H1 (cell line): ENCODE results near the gene WDR53. TPM values are rescaled to one million over a fixed set of nuclear protein-coding genes. Genes with fewer than 3 reads are reported as not detected.

Experiments
- CREB1 ChIP-seq: IDR thresholded peaks from 2 replicates; pipeline ENCODE4 v1.6.1; 2012; ENCODE audit warnings: inconsistent platforms
- FOSL1 ChIP-seq: IDR thresholded peaks from 2 replicates; pipeline ENCODE4 v1.6.1; 2011; ENCODE audit warnings: mild to moderate bottlenecking, low read depth, low read length, moderate library complexity; ENCODE audit not compliant: insufficient read depth
- NANOG ChIP-seq: IDR thresholded peaks from 2 replicates; pipeline ENCODE4 v1.6.1; 2011; ENCODE audit warnings: low read length, low read depth, mild to moderate bottlenecking, inconsistent platforms; ENCODE audit not compliant: insufficient read depth, poor library complexity, severe bottlenecking
- RFX5 ChIP-seq: IDR thresholded peaks from 2 replicates; pipeline ENCODE4 v1.6.1; 2011; ENCODE audit warnings: low read depth, low read length, improper control_type of control experiment, borderline replicate concordance
- SIN3A ChIP-seq, 2 experiments: IDR thresholded peaks in 1 of 2; conservative IDR thresholded peaks in 1 of 2; 2 replicates each; pipeline ENCODE4 v1.6.1; 2011 to 2012; ENCODE audit warnings: low read length in 2 of 2, improper control_type of control experiment in 1 of 2, low read depth in 1 of 2, mild to moderate bottlenecking in 1 of 2
- SIRT6 ChIP-seq: IDR thresholded peaks from one replicate; pipeline ENCODE4 v1.7.1; 2012; ENCODE audit warnings: low read length, inconsistent platforms
- polyA plus RNA-seq, 7 experiments: library from polyadenylated mRNA; depleted of rRNA in 3 of 7; stranded (reverse) in 5 of 7; unstranded in 2 of 7; fragments of >200 nt in 5 of 7; fragments of 200-250 nt in 2 of 7; gene quantifications; 1 replicate in 5 of 7; 2 replicates in 1 of 7; 4 replicates in 1 of 7; pipeline versions ENCODE4 v1.2.1 to v1.2.3, GENCODE V29; 2011 to 2013; ENCODE audit warnings: missing spikeins in 2 of 7, mixed read lengths in 2 of 7
- total RNA-seq: library from RNA; stranded (reverse); fragmentation: NEBNext Ultra II Directional; extraction: Animal tissue kit (Norgen Biotek cat#: 25700); gene quantifications from 2 replicates; pipeline ENCODE4 v1.2.1, GENCODE V29; 2021
- TF ChIP-seq, protein P1 (sequence below): fragments of 300-600 bp; sonication (generic); IDR thresholded peaks from 2 replicates; pipeline ENCODE4 v1.7.1; 2012; ENCODE audit warnings: low read length, moderate library complexity, mild to moderate bottlenecking, inconsistent platforms; ENCODE audit not compliant: insufficient replicate concordance
- TF ChIP-seq, protein P2 (sequence below): IDR thresholded peaks from 2 replicates; pipeline ENCODE4 v1.6.1; 2011; ENCODE audit warnings: low read length, improper control_type of control experiment
- TF ChIP-seq, protein P3 (sequence below): IDR thresholded peaks from 2 replicates; pipeline ENCODE4 v1.6.1; 2012; ENCODE audit warnings: inconsistent platforms

WDR53 gene
- total and polyA plus RNA-seq, 2 of the 8 experiments (the other 6 are each of a cell fraction or from before 2014, with no cell fraction given): 7.4 to 18.8 TPM

DNA sequence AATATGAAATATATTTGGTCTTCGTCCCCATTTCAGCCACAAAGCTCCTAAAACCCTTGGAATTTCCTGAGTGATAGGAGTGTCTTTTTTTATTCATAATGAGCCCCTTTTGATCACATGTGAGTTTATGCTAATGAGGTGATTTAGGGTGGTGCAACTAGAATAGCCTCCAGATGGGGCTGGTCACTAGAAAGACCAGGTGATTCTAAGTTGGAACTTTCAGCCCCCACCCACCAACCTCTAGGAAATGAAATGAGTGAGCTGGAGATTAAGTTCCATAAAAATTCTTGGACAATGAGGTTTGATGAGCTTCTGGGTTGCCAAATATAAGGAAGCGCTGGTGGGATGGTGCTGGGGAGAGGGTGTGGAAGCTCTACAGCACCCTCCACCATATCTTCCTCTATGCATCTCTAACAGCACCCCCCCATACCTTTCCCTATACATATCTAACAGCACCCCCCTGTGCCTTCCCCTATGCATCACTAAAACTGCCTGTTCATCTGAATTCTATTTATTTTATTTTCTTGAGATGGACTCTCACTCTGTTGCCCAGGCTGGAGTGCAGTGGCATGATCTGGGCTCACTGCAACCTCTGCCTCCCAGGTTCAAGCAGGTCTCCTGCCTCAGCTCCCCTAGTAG lies 51.1 kb downstream of the WDR53 start (continued):
- TF ChIP-seq, protein P1, sequence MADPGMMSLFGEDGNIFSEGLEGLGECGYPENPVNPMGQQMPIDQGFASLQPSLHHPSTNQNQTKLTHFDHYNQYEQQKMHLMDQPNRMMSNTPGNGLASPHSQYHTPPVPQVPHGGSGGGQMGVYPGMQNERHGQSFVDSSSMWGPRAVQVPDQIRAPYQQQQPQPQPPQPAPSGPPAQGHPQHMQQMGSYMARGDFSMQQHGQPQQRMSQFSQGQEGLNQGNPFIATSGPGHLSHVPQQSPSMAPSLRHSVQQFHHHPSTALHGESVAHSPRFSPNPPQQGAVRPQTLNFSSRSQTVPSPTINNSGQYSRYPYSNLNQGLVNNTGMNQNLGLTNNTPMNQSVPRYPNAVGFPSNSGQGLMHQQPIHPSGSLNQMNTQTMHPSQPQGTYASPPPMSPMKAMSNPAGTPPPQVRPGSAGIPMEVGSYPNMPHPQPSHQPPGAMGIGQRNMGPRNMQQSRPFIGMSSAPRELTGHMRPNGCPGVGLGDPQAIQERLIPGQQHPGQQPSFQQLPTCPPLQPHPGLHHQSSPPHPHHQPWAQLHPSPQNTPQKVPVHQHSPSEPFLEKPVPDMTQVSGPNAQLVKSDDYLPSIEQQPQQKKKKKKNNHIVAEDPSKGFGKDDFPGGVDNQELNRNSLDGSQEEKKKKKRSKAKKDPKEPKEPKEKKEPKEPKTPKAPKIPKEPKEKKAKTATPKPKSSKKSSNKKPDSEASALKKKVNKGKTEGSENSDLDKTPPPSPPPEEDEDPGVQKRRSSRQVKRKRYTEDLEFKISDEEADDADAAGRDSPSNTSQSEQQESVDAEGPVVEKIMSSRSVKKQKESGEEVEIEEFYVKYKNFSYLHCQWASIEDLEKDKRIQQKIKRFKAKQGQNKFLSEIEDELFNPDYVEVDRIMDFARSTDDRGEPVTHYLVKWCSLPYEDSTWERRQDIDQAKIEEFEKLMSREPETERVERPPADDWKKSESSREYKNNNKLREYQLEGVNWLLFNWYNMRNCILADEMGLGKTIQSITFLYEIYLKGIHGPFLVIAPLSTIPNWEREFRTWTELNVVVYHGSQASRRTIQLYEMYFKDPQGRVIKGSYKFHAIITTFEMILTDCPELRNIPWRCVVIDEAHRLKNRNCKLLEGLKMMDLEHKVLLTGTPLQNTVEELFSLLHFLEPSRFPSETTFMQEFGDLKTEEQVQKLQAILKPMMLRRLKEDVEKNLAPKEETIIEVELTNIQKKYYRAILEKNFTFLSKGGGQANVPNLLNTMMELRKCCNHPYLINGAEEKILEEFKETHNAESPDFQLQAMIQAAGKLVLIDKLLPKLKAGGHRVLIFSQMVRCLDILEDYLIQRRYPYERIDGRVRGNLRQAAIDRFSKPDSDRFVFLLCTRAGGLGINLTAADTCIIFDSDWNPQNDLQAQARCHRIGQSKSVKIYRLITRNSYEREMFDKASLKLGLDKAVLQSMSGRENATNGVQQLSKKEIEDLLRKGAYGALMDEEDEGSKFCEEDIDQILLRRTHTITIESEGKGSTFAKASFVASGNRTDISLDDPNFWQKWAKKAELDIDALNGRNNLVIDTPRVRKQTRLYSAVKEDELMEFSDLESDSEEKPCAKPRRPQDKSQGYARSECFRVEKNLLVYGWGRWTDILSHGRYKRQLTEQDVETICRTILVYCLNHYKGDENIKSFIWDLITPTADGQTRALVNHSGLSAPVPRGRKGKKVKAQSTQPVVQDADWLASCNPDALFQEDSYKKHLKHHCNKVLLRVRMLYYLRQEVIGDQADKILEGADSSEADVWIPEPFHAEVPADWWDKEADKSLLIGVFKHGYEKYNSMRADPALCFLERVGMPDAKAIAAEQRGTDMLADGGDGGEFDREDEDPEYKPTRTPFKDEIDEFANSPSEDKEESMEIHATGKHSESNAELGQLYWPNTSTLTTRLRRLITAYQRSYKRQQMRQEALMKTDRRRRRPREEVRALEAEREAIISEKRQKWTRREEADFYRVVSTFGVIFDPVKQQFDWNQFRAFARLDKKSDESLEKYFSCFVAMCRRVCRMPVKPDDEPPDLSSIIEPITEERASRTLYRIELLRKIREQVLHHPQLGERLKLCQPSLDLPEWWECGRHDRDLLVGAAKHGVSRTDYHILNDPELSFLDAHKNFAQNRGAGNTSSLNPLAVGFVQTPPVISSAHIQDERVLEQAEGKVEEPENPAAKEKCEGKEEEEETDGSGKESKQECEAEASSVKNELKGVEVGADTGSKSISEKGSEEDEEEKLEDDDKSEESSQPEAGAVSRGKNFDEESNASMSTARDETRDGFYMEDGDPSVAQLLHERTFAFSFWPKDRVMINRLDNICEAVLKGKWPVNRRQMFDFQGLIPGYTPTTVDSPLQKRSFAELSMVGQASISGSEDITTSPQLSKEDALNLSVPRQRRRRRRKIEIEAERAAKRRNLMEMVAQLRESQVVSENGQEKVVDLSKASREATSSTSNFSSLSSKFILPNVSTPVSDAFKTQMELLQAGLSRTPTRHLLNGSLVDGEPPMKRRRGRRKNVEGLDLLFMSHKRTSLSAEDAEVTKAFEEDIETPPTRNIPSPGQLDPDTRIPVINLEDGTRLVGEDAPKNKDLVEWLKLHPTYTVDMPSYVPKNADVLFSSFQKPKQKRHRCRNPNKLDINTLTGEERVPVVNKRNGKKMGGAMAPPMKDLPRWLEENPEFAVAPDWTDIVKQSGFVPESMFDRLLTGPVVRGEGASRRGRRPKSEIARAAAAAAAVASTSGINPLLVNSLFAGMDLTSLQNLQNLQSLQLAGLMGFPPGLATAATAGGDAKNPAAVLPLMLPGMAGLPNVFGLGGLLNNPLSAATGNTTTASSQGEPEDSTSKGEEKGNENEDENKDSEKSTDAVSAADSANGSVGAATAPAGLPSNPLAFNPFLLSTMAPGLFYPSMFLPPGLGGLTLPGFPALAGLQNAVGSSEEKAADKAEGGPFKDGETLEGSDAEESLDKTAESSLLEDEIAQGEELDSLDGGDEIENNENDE: no peak
- TF ChIP-seq, protein P2, sequence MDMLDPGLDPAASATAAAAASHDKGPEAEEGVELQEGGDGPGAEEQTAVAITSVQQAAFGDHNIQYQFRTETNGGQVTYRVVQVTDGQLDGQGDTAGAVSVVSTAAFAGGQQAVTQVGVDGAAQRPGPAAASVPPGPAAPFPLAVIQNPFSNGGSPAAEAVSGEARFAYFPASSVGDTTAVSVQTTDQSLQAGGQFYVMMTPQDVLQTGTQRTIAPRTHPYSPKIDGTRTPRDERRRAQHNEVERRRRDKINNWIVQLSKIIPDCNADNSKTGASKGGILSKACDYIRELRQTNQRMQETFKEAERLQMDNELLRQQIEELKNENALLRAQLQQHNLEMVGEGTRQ: no peak
- no peak for TF ChIP-seq SIN3A (conservative IDR thresholded peaks at IDR 0.05 in 1 of 2, IDR thresholded peaks at IDR 0.05 in 1 of 2; ENCODE audit: low read depth in 1 of 2, low read length in 2 of 2)
- TF ChIP-seq NANOG: no peak
- TF ChIP-seq, protein P3, sequence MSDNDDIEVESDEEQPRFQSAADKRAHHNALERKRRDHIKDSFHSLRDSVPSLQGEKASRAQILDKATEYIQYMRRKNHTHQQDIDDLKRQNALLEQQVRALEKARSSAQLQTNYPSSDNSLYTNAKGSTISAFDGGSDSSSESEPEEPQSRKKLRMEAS: no peak
- TF ChIP-seq RFX5: no peak
- TF ChIP-seq CREB1: no peak
- no peak for TF ChIP-seq SIRT6
- no peak for TF ChIP-seq FOSL1
